ENCODE measurements around the gene OCLN.
"Not testable (repeated sequence)": the region's sequence is repeated elsewhere in the genome, so short reads cannot be mapped to it uniquely, and the experiment has no call there.

The OCLN gene

DNA sequence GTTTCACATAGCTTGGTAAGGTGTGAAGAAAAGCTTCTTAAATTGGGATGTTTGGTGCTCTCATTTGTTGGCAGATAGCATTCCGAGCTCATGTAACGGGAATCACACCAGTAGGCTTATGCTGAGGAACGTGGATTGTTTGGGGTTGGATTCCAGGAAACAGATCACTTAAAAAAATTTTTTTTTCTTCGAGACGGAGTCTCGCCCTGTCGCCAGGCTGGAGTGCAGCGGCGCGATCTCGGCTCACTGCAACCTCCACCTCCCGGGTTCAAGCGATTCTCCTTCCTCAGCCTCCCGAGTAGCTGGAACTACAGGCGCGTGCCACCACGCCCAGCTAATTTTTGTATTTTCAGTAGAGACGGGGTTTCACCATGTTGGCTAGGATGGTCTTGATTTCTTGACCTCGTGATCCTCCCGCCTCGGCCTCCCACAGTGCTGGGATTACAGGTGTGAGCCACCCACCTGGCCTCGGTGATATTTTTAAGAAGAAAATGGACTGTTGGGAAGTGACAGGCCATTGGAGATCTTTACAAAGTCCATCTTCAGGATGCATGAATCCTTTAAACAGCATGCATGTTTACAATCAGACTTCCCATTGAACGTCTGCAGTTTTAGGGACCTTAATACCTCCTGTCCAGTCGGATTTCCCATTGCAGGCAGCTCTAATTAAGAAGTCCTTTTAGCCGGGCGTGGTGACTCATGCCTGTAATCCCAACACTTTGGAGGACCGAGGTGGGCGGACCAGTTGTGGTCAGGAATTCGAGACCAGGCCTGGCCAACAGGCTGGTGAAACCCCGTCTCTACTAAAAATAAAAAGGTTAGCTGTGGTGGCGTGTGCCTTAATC lies 68.2 kb downstream of the OCLN start:
- not testable (repeated sequence) for H3K36me3 ChIP-seq (replicated peaks in 1 of 2; ENCODE audit: control insufficient read depth in 2 of 2, insufficient read depth in 2 of 2, low read length in 2 of 2); H3K9me3 ChIP-seq (replicated peaks in 1 of 2; ENCODE audit: control insufficient read depth in 2 of 2, insufficient read depth in 1 of 2, low read depth in 1 of 2, low read length in 2 of 2); H2BK12ac ChIP-seq (ENCODE audit: low read length); H2AFZ ChIP-seq (ENCODE audit: low read length); H2AK5ac ChIP-seq (ENCODE audit: low read depth, low read length); H3K4ac ChIP-seq (ENCODE audit: low read length); H3K18ac ChIP-seq (ENCODE audit: low read length); H3K4me1 ChIP-seq (ENCODE audit: control insufficient read depth in 2 of 2, insufficient read depth in 1 of 2, low read depth in 1 of 2, low read length in 2 of 2); H3K14ac ChIP-seq (ENCODE audit: low read length); H2BK15ac ChIP-seq (ENCODE audit: low read length); H3K23ac ChIP-seq (ENCODE audit: low read depth, low read length, poor library complexity); DNase-seq (ENCODE audit: low spot score); H3K27ac ChIP-seq (replicated peaks; ENCODE audit: low read length); H4K8ac ChIP-seq (ENCODE audit: low read depth, low read length); H3K9ac ChIP-seq (ENCODE audit: low read depth, low read length, poor library complexity); H2BK5ac ChIP-seq (ENCODE audit: low read length); H3K27me3 ChIP-seq (ENCODE audit: control insufficient read depth in 3 of 3, insufficient read depth in 3 of 3, low read depth in 1 of 3, low read length in 3 of 3); H4K91ac ChIP-seq (ENCODE audit: low read depth, low read length, poor library complexity); H3K79me1 ChIP-seq (ENCODE audit: low read depth, low read length); H2BK120ac ChIP-seq (ENCODE audit: low read depth, low read length)
- no CpG with 5 or more reads among the region's 31 CpGs for WGBS, 2 donors (ENCODE audit: extremely low coverage in 2 of 2, insufficient read length in 2 of 2, insufficient replicate concordance in 1 of 2)
- Histone ChIP-seq H3K4me3 (ENCODE audit: low read length in 2 of 2) (peak overlapping the region in 1 of 2 donors; percentile 42), H3K4me2 (ENCODE audit: insufficient read depth, low read length, poor library complexity, severe bottlenecking) (peak overlapping the region; percentile 25)

DNA sequence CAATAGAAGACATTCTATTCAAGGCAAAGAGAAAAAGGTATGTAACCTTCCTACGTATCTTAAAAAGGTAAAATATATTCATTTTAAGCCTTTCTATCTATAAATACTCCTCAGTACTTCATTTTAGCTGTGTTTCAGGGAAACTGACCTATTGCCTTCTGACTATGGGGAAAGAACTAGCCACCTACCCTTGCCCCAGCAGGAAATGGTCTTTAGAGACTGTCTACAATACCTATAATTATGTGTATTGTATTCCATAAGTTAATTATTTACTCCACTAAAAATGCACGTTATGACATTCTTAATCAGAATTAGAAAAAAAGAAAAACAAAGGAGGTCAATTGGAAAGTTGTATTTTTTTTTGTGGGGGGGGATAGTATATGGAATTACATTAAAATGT lies 73.6 kb downstream of the OCLN start:
- not testable (repeated sequence) for H3K9ac ChIP-seq (ENCODE audit: low read depth, low read length, poor library complexity); H3K4me2 ChIP-seq (ENCODE audit: insufficient read depth, low read length, poor library complexity, severe bottlenecking); H3K18ac ChIP-seq (ENCODE audit: low read length); H2AK5ac ChIP-seq (ENCODE audit: low read depth, low read length); H2AFZ ChIP-seq (ENCODE audit: low read length); H3K4me3 ChIP-seq (ENCODE audit: low read length in 2 of 2); H3K23ac ChIP-seq (ENCODE audit: low read depth, low read length, poor library complexity); H3K27ac ChIP-seq (replicated peaks; ENCODE audit: low read length); H3K27me3 ChIP-seq (ENCODE audit: control insufficient read depth in 3 of 3, insufficient read depth in 3 of 3, low read depth in 1 of 3, low read length in 3 of 3); H3K4me1 ChIP-seq (ENCODE audit: control insufficient read depth in 2 of 2, insufficient read depth in 1 of 2, low read depth in 1 of 2, low read length in 2 of 2); H2BK120ac ChIP-seq (ENCODE audit: low read depth, low read length); H3K4ac ChIP-seq (ENCODE audit: low read length); DNase-seq (ENCODE audit: low spot score); H3K14ac ChIP-seq (ENCODE audit: low read length); H4K8ac ChIP-seq (ENCODE audit: low read depth, low read length); H2BK5ac ChIP-seq (ENCODE audit: low read length); H2BK15ac ChIP-seq (ENCODE audit: low read length); H4K91ac ChIP-seq (ENCODE audit: low read depth, low read length, poor library complexity); H2BK12ac ChIP-seq (ENCODE audit: low read length); H3K9me3 ChIP-seq (replicated peaks in 1 of 2; ENCODE audit: control insufficient read depth in 2 of 2, insufficient read depth in 1 of 2, low read depth in 1 of 2, low read length in 2 of 2); H3K79me1 ChIP-seq (ENCODE audit: low read depth, low read length); H3K36me3 ChIP-seq (replicated peaks in 1 of 2; ENCODE audit: control insufficient read depth in 2 of 2, insufficient read depth in 2 of 2, low read length in 2 of 2)
- no CpG with 5 or more reads among the region's 2 CpGs for WGBS, 2 donors (ENCODE audit: extremely low coverage in 2 of 2, insufficient read length in 2 of 2, insufficient replicate concordance in 1 of 2)

- not testable (repeated sequence) for H4K8ac ChIP-seq (ENCODE audit: low read depth, low read length); H3K79me1 ChIP-seq (ENCODE audit: low read depth, low read length); H3K9me3 ChIP-seq (replicated peaks in 1 of 2; ENCODE audit: control insufficient read depth in 2 of 2, insufficient read depth in 1 of 2, low read depth in 1 of 2, low read length in 2 of 2); H3K14ac ChIP-seq (ENCODE audit: low read length); DNase-seq (ENCODE audit: low spot score); H2AFZ ChIP-seq (ENCODE audit: low read length); H3K27ac ChIP-seq (replicated peaks; ENCODE audit: low read length); H2BK120ac ChIP-seq (ENCODE audit: low read depth, low read length); H2BK5ac ChIP-seq (ENCODE audit: low read length); H3K9ac ChIP-seq (ENCODE audit: low read depth, low read length, poor library complexity); H2AK5ac ChIP-seq (ENCODE audit: low read depth, low read length); H4K91ac ChIP-seq (ENCODE audit: low read depth, low read length, poor library complexity); H2BK15ac ChIP-seq (ENCODE audit: low read length); H3K4ac ChIP-seq (ENCODE audit: low read length); H3K4me3 ChIP-seq (ENCODE audit: low read length in 2 of 2); H2BK12ac ChIP-seq (ENCODE audit: low read length); H3K4me2 ChIP-seq (ENCODE audit: insufficient read depth, low read length, poor library complexity, severe bottlenecking); H3K27me3 ChIP-seq (ENCODE audit: control insufficient read depth in 3 of 3, insufficient read depth in 3 of 3, low read depth in 1 of 3, low read length in 3 of 3); H3K4me1 ChIP-seq (ENCODE audit: control insufficient read depth in 2 of 2, insufficient read depth in 1 of 2, low read depth in 1 of 2, low read length in 2 of 2); H3K23ac ChIP-seq (ENCODE audit: low read depth, low read length, poor library complexity); H3K36me3 ChIP-seq (replicated peaks in 1 of 2; ENCODE audit: control insufficient read depth in 2 of 2, insufficient read depth in 2 of 2, low read length in 2 of 2); H3K18ac ChIP-seq (ENCODE audit: low read length)
- WGBS, 2 donors (ENCODE audit: extremely low coverage in 2 of 2, insufficient read length in 2 of 2, insufficient replicate concordance in 1 of 2), result no CpG with 5 or more reads among the region's 2 CpGs
Observed at GRCh38 chr5:69568072-69568471, 75.5 kb downstream of the OCLN start.

- DNase-seq (ENCODE audit: low spot score); H2BK12ac ChIP-seq (ENCODE audit: low read length); H2AK5ac ChIP-seq (ENCODE audit: low read depth, low read length); H3K18ac ChIP-seq (ENCODE audit: low read length); H3K4me3 ChIP-seq (ENCODE audit: low read length in 2 of 2); H3K4me1 ChIP-seq (ENCODE audit: control insufficient read depth in 2 of 2, insufficient read depth in 1 of 2, low read depth in 1 of 2, low read length in 2 of 2); H3K9me3 ChIP-seq (replicated peaks in 1 of 2; ENCODE audit: control insufficient read depth in 2 of 2, insufficient read depth in 1 of 2, low read depth in 1 of 2, low read length in 2 of 2); H3K14ac ChIP-seq (ENCODE audit: low read length); H3K79me1 ChIP-seq (ENCODE audit: low read depth, low read length); H3K23ac ChIP-seq (ENCODE audit: low read depth, low read length, poor library complexity); H2BK5ac ChIP-seq (ENCODE audit: low read length); H2BK15ac ChIP-seq (ENCODE audit: low read length); H3K27ac ChIP-seq (replicated peaks; ENCODE audit: low read length); H2BK120ac ChIP-seq (ENCODE audit: low read depth, low read length); H3K4ac ChIP-seq (ENCODE audit: low read length); H3K4me2 ChIP-seq (ENCODE audit: insufficient read depth, low read length, poor library complexity, severe bottlenecking); H4K8ac ChIP-seq (ENCODE audit: low read depth, low read length); H2AFZ ChIP-seq (ENCODE audit: low read length); H3K36me3 ChIP-seq (replicated peaks in 1 of 2; ENCODE audit: control insufficient read depth in 2 of 2, insufficient read depth in 2 of 2, low read length in 2 of 2); H4K91ac ChIP-seq (ENCODE audit: low read depth, low read length, poor library complexity); H3K27me3 ChIP-seq (ENCODE audit: control insufficient read depth in 3 of 3, insufficient read depth in 3 of 3, low read depth in 1 of 3, low read length in 3 of 3); H3K9ac ChIP-seq (ENCODE audit: low read depth, low read length, poor library complexity): not testable (repeated sequence)
- no CpG with 5 or more reads among the region's 2 CpGs for WGBS, 2 donors (ENCODE audit: extremely low coverage in 2 of 2, insufficient read length in 2 of 2, insufficient replicate concordance in 1 of 2)
Observed at GRCh38 chr5:69583356-69583755, 90.8 kb downstream of the OCLN start.

Measured in neuronal stem cell (in vitro differentiated cells).